Measurements from ENCODE around the gene SLC39A10.
A peak's percentile ranks its signal among the peaks of the same experiment; 100 is the strongest.
"Not testable (repeated sequence)": the region's sequence is repeated elsewhere in the genome, so short reads cannot be mapped to it uniquely, and the experiment has no call there.

Gene SLC39A10

GRCh38 chr2:195675783-195676427 is 18.9 kb downstream of the SLC39A10 start:
- no peak for DNase-seq

GRCh38 chr2:195677290-195677689 is 20.3 kb downstream of the SLC39A10 start:
- no peak for DNase-seq

DNA sequence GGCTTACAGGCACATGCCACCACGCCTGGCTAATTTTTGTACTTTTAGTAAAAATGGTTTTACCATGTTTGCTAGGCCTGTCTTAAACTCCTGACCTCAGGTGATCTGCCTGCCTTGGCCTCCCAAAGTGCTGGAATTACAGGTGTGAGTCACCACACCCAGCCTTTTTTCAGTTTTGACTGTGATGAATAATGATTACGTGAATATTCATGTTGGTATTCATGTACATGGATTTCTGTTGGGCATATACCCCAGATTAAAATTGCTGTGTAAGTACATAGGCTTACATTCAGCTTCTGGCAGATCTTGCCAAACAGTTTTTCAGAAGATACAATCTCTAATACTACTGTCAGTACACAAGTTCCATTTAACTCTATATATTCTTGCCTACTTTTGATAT is 20.9 kb downstream of the SLC39A10 start:
- no peak for DNase-seq

DNA sequence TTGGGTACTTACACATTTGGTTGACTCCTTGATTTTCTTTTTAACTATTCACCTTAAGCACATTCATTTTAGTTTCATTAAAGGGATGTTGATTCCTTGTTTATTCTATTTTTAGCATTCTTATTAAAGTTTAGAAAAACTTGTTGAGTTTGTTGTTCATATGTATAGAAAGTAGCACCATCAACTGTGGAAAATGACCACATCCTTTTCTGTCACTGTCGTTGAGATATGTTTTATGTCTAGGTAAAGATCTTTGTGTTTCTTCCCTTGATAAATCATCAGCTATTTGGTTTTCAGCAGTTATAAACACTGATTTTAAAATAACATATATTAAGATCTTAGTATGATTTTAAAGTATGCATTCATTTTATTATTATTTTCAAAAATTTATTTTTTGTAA is 25.1 kb downstream of the SLC39A10 start:
- no peak for DNase-seq

DNA sequence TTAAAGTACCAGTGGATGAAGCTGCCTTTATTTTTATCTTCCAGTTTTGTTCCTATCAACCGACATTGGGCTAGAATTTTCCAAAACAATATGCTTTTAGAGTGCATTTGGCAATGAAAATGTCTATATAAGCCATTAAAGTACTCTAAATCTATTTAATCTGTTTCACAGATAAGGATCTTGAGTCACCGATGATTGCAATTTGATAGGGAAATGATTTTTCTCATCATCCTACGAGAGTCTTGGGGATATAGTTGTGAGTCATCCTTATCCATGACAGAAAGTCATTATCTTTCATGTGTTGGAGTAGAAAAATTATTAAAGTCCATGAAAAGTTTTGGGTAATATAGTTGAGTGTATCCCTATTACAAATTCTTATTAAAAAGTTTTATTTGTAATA is 26.1 kb downstream of the SLC39A10 start:
- DNase-seq, result no peak

DNA sequence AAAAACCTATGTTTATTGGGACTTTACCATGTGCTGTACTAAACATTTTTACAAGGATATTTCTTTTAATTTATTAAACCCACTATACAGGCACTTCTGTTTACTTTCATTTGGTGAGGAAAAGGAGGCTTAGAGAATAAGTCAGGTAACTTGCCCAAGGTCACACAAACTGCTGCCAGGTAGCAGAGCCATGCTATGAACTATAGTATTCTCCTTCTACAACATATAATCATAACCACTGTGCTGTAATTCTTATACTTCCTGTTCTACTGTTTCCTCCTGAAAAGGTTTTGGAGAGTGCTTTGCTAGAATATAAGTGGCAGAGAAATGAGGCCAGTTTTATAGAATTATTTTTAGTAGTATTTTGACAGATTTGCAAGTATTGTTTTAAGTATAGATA is 29.5 kb downstream of the SLC39A10 start:
- no peak for DNase-seq

DNA sequence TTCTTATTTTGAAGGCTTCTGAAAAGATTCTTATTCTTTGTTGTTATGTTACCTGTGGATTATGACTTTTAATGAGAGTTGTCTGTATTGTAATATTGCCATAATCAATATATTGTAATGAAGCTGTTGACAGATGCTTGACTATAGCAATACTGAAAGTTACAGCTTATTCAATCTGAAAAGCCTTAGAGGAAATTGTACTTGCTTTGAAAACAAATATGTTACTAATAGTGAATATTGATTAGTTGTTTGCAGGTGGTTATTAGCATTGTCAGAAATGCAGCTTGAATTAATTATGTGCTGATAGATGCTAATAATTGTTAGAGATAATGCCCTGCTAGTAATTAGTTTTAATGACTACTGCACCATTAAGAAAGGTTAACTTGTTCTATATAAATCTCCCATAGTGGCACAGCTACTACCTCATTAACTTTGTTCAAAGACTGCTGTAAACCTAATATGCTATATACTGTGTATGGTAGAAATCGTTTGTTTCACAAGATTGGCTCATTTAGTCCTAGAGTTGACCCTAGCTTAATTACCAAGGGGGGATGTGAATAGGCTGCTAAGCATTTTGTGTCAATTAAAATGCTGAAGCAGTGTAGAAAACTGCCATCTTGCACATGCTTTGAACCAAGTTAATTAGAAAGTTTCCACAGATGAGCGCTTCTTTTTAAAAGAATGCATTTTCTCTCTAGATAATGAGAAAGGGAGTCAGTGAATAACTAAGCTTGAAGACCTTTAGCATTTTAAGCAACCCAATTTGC is 30.5 kb downstream of the SLC39A10 start:
- no peak for DNase-seq

GRCh38 chr2:195692531-195692930 is 35.5 kb downstream of the SLC39A10 start:
- not testable (repeated sequence) for DNase-seq

GRCh38 chr2:195694553-195694952 is 37.5 kb downstream of the SLC39A10 start:
- no peak for DNase-seq

DNA sequence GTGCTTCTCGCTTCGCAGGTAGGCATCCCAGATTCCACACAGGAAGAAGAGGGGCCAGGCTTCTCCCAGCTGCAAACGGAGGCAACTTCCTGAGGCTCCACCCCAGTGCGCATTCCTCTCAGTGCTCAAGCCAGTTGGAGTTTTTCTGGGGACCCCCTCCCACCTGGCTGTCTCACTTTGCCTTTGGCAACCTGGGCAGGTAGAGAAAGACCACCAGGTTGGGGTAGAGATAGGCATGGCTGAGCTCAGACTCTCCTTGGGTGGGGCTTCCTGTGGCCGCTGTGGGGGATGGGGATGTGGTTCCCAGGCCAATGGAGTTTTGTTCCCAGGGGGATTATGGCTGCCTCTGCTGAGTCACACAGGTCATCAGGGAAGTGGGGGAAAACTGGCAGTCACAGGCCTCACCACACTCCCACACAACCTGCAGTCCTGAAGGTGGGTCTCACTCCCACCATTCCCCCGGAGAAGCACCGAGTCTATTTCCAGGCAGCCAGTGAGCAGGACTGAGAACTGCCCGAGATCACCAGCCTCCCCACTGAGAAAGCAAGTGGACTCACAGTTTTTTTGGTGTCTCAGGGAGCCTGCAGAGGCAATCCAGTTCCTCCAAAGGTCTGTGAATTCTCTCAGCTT is 38.1 kb downstream of the SLC39A10 start:
- DNase-seq, result peak; percentile 65

DNA sequence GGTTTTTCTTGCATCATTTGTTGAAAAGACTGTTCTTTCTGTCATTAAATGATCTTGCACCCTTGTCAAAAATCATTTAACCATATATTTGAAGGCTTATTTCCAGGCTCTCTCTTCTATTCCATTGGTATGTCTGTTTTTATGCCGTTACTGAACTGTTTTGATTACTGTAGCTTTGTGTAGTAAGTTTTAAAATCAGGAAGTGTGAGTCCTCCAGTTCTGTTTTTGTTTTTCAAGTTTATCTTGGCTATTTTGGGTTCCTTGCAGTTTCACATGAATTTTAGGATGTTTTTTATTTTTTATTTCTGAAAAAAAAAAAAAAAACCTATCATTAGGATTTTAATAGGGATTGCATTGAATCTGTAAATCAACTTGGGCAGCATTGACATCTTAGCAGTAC is 39.0 kb downstream of the SLC39A10 start:
- DNase-seq, result no peak

- no peak for DNase-seq
These were observed 40.7 kb downstream of the SLC39A10 start for GRCh38 chr2:195697681-195698220.

DNA sequence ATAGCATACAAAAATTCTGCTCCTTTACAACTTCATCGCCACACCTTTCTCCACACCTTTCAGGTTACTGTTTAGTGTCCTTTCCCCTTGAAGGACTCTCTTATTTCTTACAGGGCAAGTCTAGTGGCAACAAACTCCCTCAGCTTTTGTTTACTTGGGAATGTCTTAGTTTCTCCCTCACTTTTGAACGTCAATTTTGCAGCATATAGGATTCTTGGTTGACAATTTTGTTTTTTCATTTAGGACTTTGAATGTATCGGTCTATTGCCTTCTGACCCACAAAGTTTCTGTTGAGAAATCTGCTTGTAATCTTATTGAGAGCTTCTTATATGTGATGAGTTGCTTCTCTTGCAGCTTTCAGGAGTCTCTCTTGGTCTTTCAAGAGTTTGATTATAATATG is 43.5 kb downstream of the SLC39A10 start:
- no peak for DNase-seq

GRCh38 chr2:195706161-195706900 is 49.3 kb downstream of the SLC39A10 start:
- no peak for DNase-seq

GRCh38 chr2:195709901-195710806 is 53.1 kb downstream of the SLC39A10 start:
- DNase-seq, result no peak

DNA sequence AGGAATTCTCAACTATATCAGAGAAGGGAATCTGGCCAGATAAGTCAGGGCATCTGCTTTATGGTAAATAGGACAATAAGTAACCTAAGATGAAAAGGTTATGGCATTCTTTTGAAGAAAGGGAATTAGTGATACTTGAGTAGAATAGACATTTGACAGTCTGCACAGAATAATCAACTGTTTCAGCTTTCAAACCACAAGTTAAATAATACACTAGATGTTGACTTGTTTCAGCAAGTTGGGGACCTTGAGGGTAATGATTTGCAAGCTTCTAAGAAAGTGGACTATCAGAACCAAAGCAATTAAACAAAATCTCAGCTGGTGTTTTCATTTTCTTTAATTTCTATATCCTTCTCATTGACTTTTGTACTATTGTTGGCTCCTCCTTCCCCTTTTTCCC is 54.5 kb downstream of the SLC39A10 start:
- no peak for DNase-seq

- no peak for DNase-seq
These were observed 59.4 kb downstream of the SLC39A10 start for GRCh38 chr2:195716466-195716865.

DNA sequence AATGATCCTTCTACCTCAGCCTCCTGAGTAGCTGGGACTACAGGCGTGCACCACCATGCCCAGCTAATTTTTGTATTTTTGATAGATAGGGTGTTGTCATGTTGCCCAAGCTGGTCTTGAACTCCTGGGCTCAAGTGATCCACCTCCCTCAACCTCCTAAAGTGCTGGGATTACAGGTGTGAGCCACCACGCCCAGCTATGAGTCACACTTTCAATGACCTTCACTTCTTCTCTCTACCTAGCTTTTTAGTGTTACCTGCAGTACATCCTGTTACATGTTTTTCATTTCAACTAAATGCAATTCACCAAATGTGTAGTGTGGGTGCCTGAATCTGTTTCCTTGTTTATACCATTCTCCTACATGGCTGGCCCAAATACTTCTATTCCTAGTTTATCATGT is 64.0 kb downstream of the SLC39A10 start:
- no peak for DNase-seq

DNA sequence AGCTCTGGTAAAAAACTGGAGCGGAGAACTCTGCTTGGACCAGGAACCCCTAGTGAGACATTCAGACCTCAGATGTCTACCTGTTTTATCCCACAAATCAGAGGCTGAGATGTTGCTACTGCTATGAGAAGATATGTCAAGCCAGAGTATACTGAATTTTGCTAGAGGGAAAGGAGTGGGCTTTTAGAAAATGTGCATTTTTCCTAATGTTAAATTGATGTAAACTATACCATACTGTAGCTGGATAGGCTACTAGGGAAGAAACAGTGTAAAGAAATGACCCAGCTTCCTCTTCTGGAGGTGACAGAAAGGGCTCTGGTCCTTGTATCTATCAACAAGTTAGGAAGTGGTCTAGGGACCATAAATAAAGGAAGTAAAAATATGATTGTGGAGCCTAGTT is 65.0 kb downstream of the SLC39A10 start:
- no peak for DNase-seq

DNA sequence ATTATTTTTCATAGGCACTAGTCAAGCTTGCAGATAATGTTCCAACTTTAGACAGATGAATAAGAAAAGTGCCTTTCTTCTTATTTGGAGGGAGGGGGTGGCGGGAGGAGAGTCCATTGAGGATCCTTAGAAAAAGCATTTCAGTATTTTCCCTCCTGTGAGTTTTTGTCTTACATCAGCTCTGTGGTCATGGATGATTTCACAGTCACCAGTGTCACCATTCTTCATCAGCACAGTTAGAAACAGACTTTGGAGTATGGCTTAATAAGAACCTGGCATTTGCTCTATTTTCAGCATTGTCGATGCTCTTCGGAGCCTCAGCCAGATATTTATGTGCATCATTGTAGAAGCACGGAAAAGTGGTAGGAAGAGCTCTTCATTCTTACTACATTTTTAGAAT is 70.1 kb downstream of the SLC39A10 start:
- no peak for DNase-seq

- DNase-seq, result no peak
These were observed 73.9 kb downstream of the SLC39A10 start for GRCh38 chr2:195730912-195731311.

- no peak for DNase-seq
These were observed 75.5 kb downstream of the SLC39A10 start for GRCh38 chr2:195732574-195732973.
